Epithelial cell of proximal tubule (primary cell): ENCODE measurements around the gene RASGRP3. TPM values are rescaled to one million over a fixed set of nuclear protein-coding genes. Genes with fewer than 3 reads are reported as not detected.

Source experiments
- DNase-seq: peaks from one replicate; pipeline ENCODE4 v3.0.0-alpha.2; 2011; ENCODE audit warnings: low read depth
- H3K4me3 ChIP-seq: 2 replicates; pipeline ENCODE4 v1.5.1; 2011; ENCODE audit warnings: low read depth, mild to moderate bottlenecking, low read length
- CTCF ChIP-seq: conservative IDR thresholded peaks from 2 replicates; pipeline ENCODE4 v1.5.1; 2012; ENCODE audit warnings: low read depth, mild to moderate bottlenecking, low read length
- total RNA-seq: library from RNA; depleted of rRNA; stranded (reverse); fragments of >200 nt; gene quantifications from 2 replicates; pipeline ENCODE4 v1.2.3, GENCODE V29; 2015

RASGRP3 gene
- total RNA-seq, 1 donor from 2014 or later: 1.1 TPM

- no peak for TF ChIP-seq CTCF
- H3K4me3 ChIP-seq: no peak overlapping the region
- no peak for DNase-seq
Observed at GRCh38 chr2:33541243-33541642, 64.8 kb downstream of the RASGRP3 start.

GRCh38 chr2:33550206-33550605 lies 73.8 kb downstream of the RASGRP3 start:
- H3K4me3 ChIP-seq: no peak overlapping the region
- DNase-seq: no peak
- no peak for TF ChIP-seq CTCF

GRCh38 chr2:33552758-33553461 lies 76.5 kb downstream of the RASGRP3 start:
- peak; percentile 7 for DNase-seq
- H3K4me3 ChIP-seq: no peak overlapping the region
- TF ChIP-seq CTCF: no peak

- no peak for DNase-seq
- H3K4me3 ChIP-seq: no peak overlapping the region
- TF ChIP-seq CTCF: no peak
Observed at GRCh38 chr2:33555681-33556080, 79.2 kb downstream of the RASGRP3 start.

- no peak overlapping the region for H3K4me3 ChIP-seq
- DNase-seq: no peak
- TF ChIP-seq CTCF: no peak
Observed at GRCh38 chr2:33559328-33559727, 82.9 kb downstream of the RASGRP3 start.

- H3K4me3 ChIP-seq: no peak overlapping the region
- no peak for DNase-seq
- TF ChIP-seq CTCF: no peak
Observed at GRCh38 chr2:33560017-33560416, 83.6 kb downstream of the RASGRP3 start.

GRCh38 chr2:33561872-33562271 lies 85.4 kb downstream of the RASGRP3 start:
- no peak for DNase-seq
- TF ChIP-seq CTCF: no peak
- H3K4me3 ChIP-seq: no peak overlapping the region
